Coronary artery (tissue), 2 donors: ENCODE data around the gene MEA1.

Experiments
- DNase-seq: peaks from one replicate; pipeline ENCODE4 v3.0.0-alpha.2; 2017; ENCODE audit warnings: low spot score
- H3K27ac ChIP-seq, 2 donors: fragments of 200-600 bp; sonication (generic); one replicate each; pipeline ENCODE4 v1.5.1; 2016 to 2019
- H3K4me3 ChIP-seq: fragments of 200-600 bp; sonication (generic); 2 replicates; pipeline ENCODE4 v1.5.1; 2016; ENCODE audit warnings: mild to moderate bottlenecking, moderate library complexity
- CTCF ChIP-seq: fragments of 200-600 bp; sonication (generic); IDR thresholded peaks from one replicate; pipeline ENCODE4 v1.5.1; 2019; ENCODE audit warnings: antibody characterized with exemption

Gene MEA1

DNA sequence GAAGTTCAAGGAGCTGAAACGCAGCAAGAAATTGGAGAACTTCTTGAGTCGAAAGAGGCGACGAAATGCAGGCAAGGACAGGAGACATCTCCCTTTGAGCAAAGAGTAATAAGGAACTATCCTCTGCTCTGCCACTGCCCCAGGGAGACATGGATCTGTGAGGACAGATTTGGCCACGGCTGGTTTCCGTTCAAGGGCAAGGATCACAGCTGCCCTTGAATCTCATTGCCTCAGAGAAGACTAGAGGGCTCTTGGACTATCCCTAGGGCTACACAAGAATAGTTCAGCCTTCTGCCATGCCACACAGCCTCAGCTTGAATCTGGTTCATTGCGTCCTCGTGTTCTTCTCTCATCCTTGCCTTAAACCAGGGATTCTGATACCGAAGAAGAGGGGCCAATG lies 15.4 kb upstream of the MEA1 start:
- no peak for DNase-seq
- no peak for TF ChIP-seq CTCF
- Histone ChIP-seq H3K27ac (no peak overlapping the region), H3K4me3 (no peak overlapping the region)

DNA sequence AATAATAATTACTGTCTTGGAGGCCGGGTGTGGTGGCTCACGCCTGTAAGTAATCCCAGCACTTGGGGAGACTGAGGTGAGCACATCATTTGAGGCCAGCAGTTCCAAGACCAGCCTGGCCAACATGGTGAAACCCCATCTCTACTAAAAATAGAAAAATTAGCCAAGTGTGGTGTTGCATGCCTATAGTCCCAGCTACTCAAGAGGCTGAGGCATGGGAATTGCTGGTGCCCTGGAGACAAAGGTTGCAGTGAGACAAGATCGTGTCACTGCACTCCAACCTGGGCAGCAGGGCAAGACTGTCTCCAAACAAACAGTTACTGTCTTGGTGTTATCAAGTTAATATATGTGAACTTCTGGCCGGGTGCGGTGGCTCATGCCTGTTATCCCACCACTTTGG lies 12.6 kb upstream of the MEA1 start:
- no peak for TF ChIP-seq CTCF
- Histone ChIP-seq H3K4me3 (no peak overlapping the region), H3K27ac (no peak overlapping the region)
- DNase-seq, result no peak

GRCh38 chr6:43024436-43024835 lies 10.7 kb upstream of the MEA1 start:
- Histone ChIP-seq H3K4me3 (no peak overlapping the region), H3K27ac (no peak overlapping the region)
- TF ChIP-seq CTCF, result no peak
- DNase-seq, result no peak

DNA sequence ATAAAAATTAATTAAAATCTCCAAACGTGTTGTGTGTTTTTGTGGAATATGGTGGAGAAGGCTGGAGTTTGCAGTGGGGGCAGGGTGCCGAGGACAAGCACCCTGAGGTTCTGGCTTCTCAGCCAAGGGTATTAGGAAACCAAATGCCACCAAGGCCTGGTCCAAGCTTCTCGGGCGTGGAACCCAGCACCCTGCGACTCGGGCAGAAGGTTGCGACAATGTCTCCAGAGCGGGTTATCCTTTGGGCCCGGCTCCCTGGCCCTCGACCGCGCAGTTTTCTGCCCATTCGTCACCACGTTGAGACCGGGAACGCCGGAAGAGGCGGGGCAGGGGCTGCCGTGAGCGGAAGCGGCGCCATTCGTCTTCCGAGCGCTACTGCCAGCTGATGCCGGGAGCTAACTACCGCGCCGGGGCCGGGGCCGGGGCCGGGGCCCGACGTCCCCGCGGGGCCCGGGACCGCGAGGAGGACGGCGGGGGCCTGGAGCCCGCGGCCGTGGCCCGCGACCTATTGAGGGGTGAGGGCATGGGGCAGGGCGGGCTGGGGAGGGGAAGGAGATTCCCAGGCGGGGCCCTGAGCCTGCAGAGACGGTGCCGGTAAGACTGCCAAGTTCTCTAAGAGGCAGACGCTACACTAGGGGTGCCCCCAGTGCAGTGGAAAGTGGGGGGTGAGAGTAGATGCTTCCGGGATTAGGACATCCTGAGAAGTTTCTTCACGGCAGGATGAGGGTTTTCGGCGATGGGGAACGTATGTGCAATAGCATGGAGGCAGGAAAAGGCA lies 7.7 kb upstream of the MEA1 start, which contains the start of gene RRP36:
Gene RRP36 (plus strand): TSS at position 354 of the 778 bp plus-strand sequence. CDS start 32 bp downstream, at position 386.
- H3K27ac ChIP-seq, result peak within 1 kb of the TSS; percentile 87 to 95
- DNase-seq, result peak; percentile 91
- H3K4me3 ChIP-seq, result peak within 1 kb of the TSS; percentile 96
- no peak for TF ChIP-seq CTCF

DNA sequence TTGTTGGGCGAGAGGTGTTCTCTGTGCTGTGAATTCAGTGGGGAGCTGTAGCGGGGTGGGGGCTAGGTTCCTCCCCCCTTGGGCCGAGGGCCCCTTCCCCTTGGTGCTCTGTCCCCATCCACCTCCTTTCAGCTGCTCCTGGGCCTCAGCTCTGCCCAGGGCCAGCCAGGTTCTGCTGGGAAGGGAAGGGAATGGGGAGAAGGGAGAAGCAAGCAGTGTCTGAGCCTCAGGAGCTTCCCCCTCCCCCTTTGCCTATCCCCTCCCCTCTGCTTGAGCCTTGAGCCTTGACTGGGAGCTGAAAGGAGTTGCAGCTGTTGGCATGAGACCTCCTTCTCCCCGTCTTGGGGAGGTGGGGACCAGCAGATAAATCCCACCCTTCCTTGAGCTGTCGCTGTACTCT lies 7.1 kb upstream of the MEA1 start:
- peak overlapping the region; percentile 96 for H3K4me3 ChIP-seq
- no peak for DNase-seq
- no peak for TF ChIP-seq CTCF

GRCh38 chr6:43020052-43020705 lies 6.4 kb upstream of the MEA1 start:
- no peak for DNase-seq
- TF ChIP-seq CTCF, result no peak
- Histone ChIP-seq H3K27ac (peak overlapping the region in 1 of 2 donors; percentile 95), H3K4me3 (no peak overlapping the region)

More for the DNA sequence above, 7.1 kb upstream of the MEA1 start:
- H3K27ac ChIP-seq, result peak overlapping the region; percentile 87 to 95

DNA sequence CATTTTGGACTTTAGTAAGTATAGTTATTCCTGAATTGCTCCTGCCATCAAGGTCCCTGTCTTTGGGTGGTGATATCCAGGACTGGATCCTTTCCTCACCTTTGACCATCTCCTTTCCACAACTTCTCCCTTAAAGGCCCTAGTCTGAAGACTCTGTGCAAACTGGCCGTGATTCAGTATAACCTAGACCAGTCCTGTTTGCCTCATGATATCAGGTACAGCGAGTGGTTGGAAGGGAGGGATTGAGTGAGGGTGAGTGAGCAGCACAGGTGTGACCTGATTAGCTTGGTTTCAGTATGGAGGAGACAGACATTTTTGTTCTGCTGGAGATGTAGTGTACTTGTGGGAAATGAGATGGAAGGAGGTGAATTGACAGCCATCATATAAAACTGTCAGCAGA lies 5.4 kb upstream of the MEA1 start:
- Histone ChIP-seq H3K27ac (no peak overlapping the region), H3K4me3 (no peak overlapping the region)
- TF ChIP-seq CTCF, result no peak

More for the DNA sequence above, 5.4 kb upstream of the MEA1 start:
- DNase-seq, result no peak
